IMR-90 (cell line): ENCODE measurements around the gene MAGI2.

Source experiments
- CTCF ChIP-seq: conservative IDR thresholded peaks from 2 replicates; pipeline ENCODE4 v1.5.1; 2012; ENCODE audit warnings: mild to moderate bottlenecking, low read depth, low read length, improper control_type of control experiment
- FOS ChIP-seq: fragments of 150-350 bp; IDR thresholded peaks from 2 replicates; pipeline ENCODE4 v1.6.1; 2016; ENCODE audit warnings: low read depth, low read length
- POLR2A ChIP-seq: IDR thresholded peaks from 2 replicates; pipeline ENCODE4 v1.6.1; 2012; ENCODE audit warnings: mild to moderate bottlenecking, low read depth, low read length

- TF ChIP-seq CTCF = no peak
- TF ChIP-seq POLR2A = no peak
- TF ChIP-seq FOS = no peak
Measured at GRCh38 chr7:78967046-78967445, 486.4 kb downstream of the MAGI2 start.
